ENCODE data around the gene C1QTNF6. TPM values are rescaled to one million over a fixed set of nuclear protein-coding genes. Genes with fewer than 3 reads are reported as not detected.

C1QTNF6 gene
- total and polyA plus RNA-seq, 2 of the 8 experiments (the other 6 are each of a cell fraction or from before 2014, with no cell fraction given): 3.1 to 6.5 TPM

GRCh38 chr22:37169406-37169805 is 18.6 kb downstream of the C1QTNF6 start:
- no peak for DNase-seq (ENCODE audit: low read depth in 1 of 2, low spot score in 2 of 2)
- H3K27me3 ChIP-seq (replicated peaks in 1 of 4; ENCODE audit: control insufficient read depth in 3 of 4, extremely low read depth in 1 of 4, insufficient read depth in 3 of 4, low read length in 3 of 4): no peaks in the 10 kb centered on the region; a peak in 2 of 7 replicates
- H3K4me3 ChIP-seq (ENCODE audit: extremely low read depth in 1 of 4, insufficient read depth in 2 of 4, low read depth in 3 of 4, low read length in 4 of 4): no peak overlapping the region
- no peaks in the 10 kb centered on the region for H4K20me1 ChIP-seq (replicated peaks in 1 of 2; ENCODE audit: control insufficient read depth in 1 of 2, insufficient read depth in 2 of 2, low read length in 2 of 2)
- no peaks in the 10 kb centered on the region for H3K79me2 ChIP-seq (ENCODE audit: control insufficient read depth in 1 of 2, insufficient read depth in 2 of 2, low read length in 2 of 2)
- no peak overlapping the region for H2BK12ac ChIP-seq (ENCODE audit: low read depth, low read length)
- no peaks in the 10 kb centered on the region for H3K23me2 ChIP-seq (ENCODE audit: low read depth, low read length)
- no peak overlapping the region for H2BK15ac ChIP-seq (ENCODE audit: low read length)
- no peak overlapping the region for H4K91ac ChIP-seq (replicated peaks; ENCODE audit: insufficient read length, low read length)
- H3K14ac ChIP-seq (ENCODE audit: insufficient read length): no peak overlapping the region
- H2BK120ac ChIP-seq (replicated peaks; ENCODE audit: low read depth, low read length): no peak overlapping the region
- no peak overlapping the region for H3K56ac ChIP-seq (replicated peaks; ENCODE audit: insufficient read length, low read depth, low read length)
- H2AFZ ChIP-seq (ENCODE audit: low read length): no peak overlapping the region
- POLR2A ChIA-PET (ENCODE audit: partially characterized antibody): no interaction called here
- no peak overlapping the region for H2BK5ac ChIP-seq (ENCODE audit: low read depth, low read length)
- peaks cover 0 to 11% (median 3%) of the 10 kb centered on the region in 4 experiments; a peak in 4 of 7 replicates for H3K4me1 ChIP-seq (replicated peaks in 1 of 4; ENCODE audit: control insufficient read depth in 3 of 4, insufficient read depth in 4 of 4, low read length in 3 of 4)
- 83% methylated on average over 7 of the region's 8 CpGs; no CpG with 5 or more reads in 1 of the 2 experiments for WGBS, 2 experiments (ENCODE audit: extremely low coverage in 1 of 2, insufficient coverage in 1 of 2, insufficient read length in 1 of 2, insufficient replicate concordance in 2 of 2, low coverage in 1 of 2, low lambda C conversion rate in 2 of 2, missing lambda C conversion rate in 1 of 2)
- no peaks in the 10 kb centered on the region for H3K36me3 ChIP-seq (ENCODE audit: control insufficient read depth in 2 of 4, insufficient read depth in 4 of 4, low read length in 3 of 4)
- no peak overlapping the region for H3K27ac ChIP-seq (ENCODE audit: low read depth, low read length)
- no peak overlapping the region for H4K5ac ChIP-seq (ENCODE audit: insufficient read length, low read depth, low read length)
- no peak overlapping the region for H3K4ac ChIP-seq (replicated peaks; ENCODE audit: insufficient read length, low read depth, low read length)
- H2AK5ac ChIP-seq (ENCODE audit: low read depth, low read length): no peak overlapping the region
- CTCF ChIA-PET (ENCODE audit: partially characterized antibody): interaction anchor here (1.0 kb wide), 1 partner anchor 79 kb away, joined by 3 read pairs; no protein-coding TSS in a partner anchor
- TF ChIP-seq SP2 (IDR thresholded peaks at IDR 0.05; ENCODE audit: low read length) (no peak), NRF1 (IDR thresholded peaks at IDR 0.05; ENCODE audit: low read depth, low read length) (no peak), CEBPB (IDR thresholded peaks at IDR 0.05; ENCODE audit: low read depth, low read length) (no peak), BRCA1 (IDR thresholded peaks at IDR 0.05; ENCODE audit: low read depth, low read length) (no peak), ZNF274 (IDR thresholded peaks at IDR 0.05; ENCODE audit: borderline replicate concordance, extremely low read depth, low read length) (no peak), FOSL1 (IDR thresholded peaks at IDR 0.05; ENCODE audit: insufficient read depth, low read depth, low read length) (no peak), EZH2 (IDR thresholded peaks at IDR 0.05; ENCODE audit: low read depth, low read length, severe bottlenecking) (no peak), YY1 (IDR thresholded peaks at IDR 0.05; ENCODE audit: low read depth, low read length) (no peak)
- TF ChIP-seq, protein P1, sequence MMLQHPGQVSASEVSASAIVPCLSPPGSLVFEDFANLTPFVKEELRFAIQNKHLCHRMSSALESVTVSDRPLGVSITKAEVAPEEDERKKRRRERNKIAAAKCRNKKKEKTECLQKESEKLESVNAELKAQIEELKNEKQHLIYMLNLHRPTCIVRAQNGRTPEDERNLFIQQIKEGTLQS (IDR thresholded peaks at IDR 0.05; ENCODE audit: insufficient read depth, low read depth, low read length): no peak
- H3K9ac ChIP-seq (replicated peaks in 1 of 4; ENCODE audit: extremely low read depth in 1 of 4, low read depth in 3 of 4, low read length in 3 of 4): no peak overlapping the region
- no peak overlapping the region for H3K4me2 ChIP-seq (ENCODE audit: insufficient read depth in 1 of 2, low read depth in 2 of 2, low read length in 2 of 2)
- no peak overlapping the region for H3K23ac ChIP-seq (ENCODE audit: insufficient read length)
- H3K79me1 ChIP-seq (ENCODE audit: low read depth, low read length): no peaks in the 10 kb centered on the region
- no peaks in the 10 kb centered on the region for H3K9me3 ChIP-seq (ENCODE audit: insufficient read depth in 2 of 2, low read depth in 1 of 2, low read length in 1 of 2)
- H4K8ac ChIP-seq (ENCODE audit: extremely low read depth, insufficient read depth, low read length): no peak overlapping the region
- H3K18ac ChIP-seq (ENCODE audit: extremely low read depth, low read length): no peak overlapping the region
- FAIRE-seq: no peak
- H2BK20ac ChIP-seq (ENCODE audit: low read length): no peak overlapping the region

Measured in H1 (cell line).